ENCODE measurements around the gene BMPR1A. TPM values are rescaled to one million over a fixed set of nuclear protein-coding genes. Genes with fewer than 3 reads are reported as not detected.
"Not testable (repeated sequence)": the region's sequence is repeated elsewhere in the genome, so short reads cannot be mapped to it uniquely, and the experiment has no call there.

BMPR1A gene
- total and polyA plus RNA-seq, 12 donors = 4.4 to 55.9 (median 27.0) TPM

GRCh38 chr10:86931872-86932271 lies 175.5 kb downstream of the BMPR1A start:
- intact Hi-C loops (cut with DNase I) = no loop called here
- no peak overlapping the region for H3K4me3 ChIP-seq
- H3K36me3 ChIP-seq (replicated peaks in 1 of 2) = peaks cover 0 to 15% of the 10 kb centered on the region in 2 donors
- H3K9me3 ChIP-seq (replicated peaks in 1 of 3) = no peaks in the 10 kb centered on the region
- DNase-seq = no peak
- H3K27ac ChIP-seq = peak overlapping the region in 1 of 5 donors; percentile 32
- no peak for TF ChIP-seq CTCF (IDR thresholded peaks at IDR 0.05)
- TF ChIP-seq POLR2A (IDR thresholded peaks at IDR 0.05) = no peak
- WGBS, 4 donors = 41 to 60% (median 52%) methylated on average over 1 of the region's 1 CpG
- H3K4me1 ChIP-seq (replicated peaks in 1 of 2) = peaks cover 3% of the 10 kb centered on the region in 2 donors
- no peaks in the 10 kb centered on the region for H3K27me3 ChIP-seq

- H3K4me1 ChIP-seq (replicated peaks in 1 of 2) = peaks cover 7 to 10% of the 10 kb centered on the region in 2 donors
- no peaks in the 10 kb centered on the region for H3K9me3 ChIP-seq (replicated peaks in 1 of 3)
- H3K4me3 ChIP-seq = no peak overlapping the region
- intact Hi-C loops (cut with DNase I) = no loop called here
- peaks cover 0 to 15% of the 10 kb centered on the region in 2 donors for H3K36me3 ChIP-seq (replicated peaks in 1 of 2)
- WGBS, 4 donors = 76 to 98% (median 93%) methylated on average over 2 of the region's 2 CpGs
- DNase-seq = no peak
- no peaks in the 10 kb centered on the region for H3K27me3 ChIP-seq
- no peak for TF ChIP-seq POLR2A (IDR thresholded peaks at IDR 0.05)
- no peak for TF ChIP-seq CTCF (IDR thresholded peaks at IDR 0.05)
- H3K27ac ChIP-seq = no peak overlapping the region
Observed at GRCh38 chr10:86932674-86933073, 176.3 kb downstream of the BMPR1A start.

GRCh38 chr10:86934162-86934711 lies 177.8 kb downstream of the BMPR1A start:
- 92 to 95% (median 93%) methylated on average over 5 to 6 of the region's 6 CpGs for WGBS, 4 donors
- H3K9me3 ChIP-seq (replicated peaks in 1 of 3); H3K27ac ChIP-seq; intact Hi-C loops (cut with DNase I); H3K4me3 ChIP-seq; H3K27me3 ChIP-seq: not testable (repeated sequence)
- Histone ChIP-seq H3K36me3 (replicated peaks in 1 of 2) (peaks cover 0 to 14% of the 10 kb centered on the region in 2 donors), H3K4me1 (replicated peaks in 1 of 2) (peaks cover 7 to 16% of the 10 kb centered on the region in 2 donors)
- DNase-seq = peak in 1 of 7 donors; percentile 46

GRCh38 chr10:86936661-86937501 lies 180.5 kb downstream of the BMPR1A start:
- Histone ChIP-seq H3K36me3 (replicated peaks in 1 of 2) (no peaks in the 10 kb centered on the region), H3K27me3 (no peaks in the 10 kb centered on the region), H3K9me3 (replicated peaks in 1 of 3) (no peaks in the 10 kb centered on the region), H3K4me1 (replicated peaks in 1 of 2) (peaks cover 7 to 17% of the 10 kb centered on the region in 2 donors), H3K27ac (peak overlapping the region in 3 of 5 donors; percentile 55 to 65 (median 64)), H3K4me3 (peak overlapping the region in 1 of 4 donors; percentile 13)
- 54 to 65% (median 56%) methylated on average over 9 to 13 of the region's 13 CpGs for WGBS, 4 donors
- intact Hi-C loops (cut with DNase I) = no loop called here
- peak in 5 of 7 donors; percentile 44 to 63 (median 58) for DNase-seq
- no peak for TF ChIP-seq CTCF (IDR thresholded peaks at IDR 0.05)
